NB4 (cell line): ENCODE data around the gene FIS1.

Source experiments
- POLR2A ChIP-seq: IDR thresholded peaks from 2 replicates; pipeline ENCODE4 v1.6.1; 2011; ENCODE audit warnings: mild to moderate bottlenecking; ENCODE audit not compliant: insufficient read length; ENCODE audit errors: extremely low read depth
- TF ChIP-seq, protein P1 (sequence below): IDR thresholded peaks from one replicate; pipeline ENCODE4 v1.5.1; 2012; ENCODE audit warnings: low read depth, low read length

DNA sequence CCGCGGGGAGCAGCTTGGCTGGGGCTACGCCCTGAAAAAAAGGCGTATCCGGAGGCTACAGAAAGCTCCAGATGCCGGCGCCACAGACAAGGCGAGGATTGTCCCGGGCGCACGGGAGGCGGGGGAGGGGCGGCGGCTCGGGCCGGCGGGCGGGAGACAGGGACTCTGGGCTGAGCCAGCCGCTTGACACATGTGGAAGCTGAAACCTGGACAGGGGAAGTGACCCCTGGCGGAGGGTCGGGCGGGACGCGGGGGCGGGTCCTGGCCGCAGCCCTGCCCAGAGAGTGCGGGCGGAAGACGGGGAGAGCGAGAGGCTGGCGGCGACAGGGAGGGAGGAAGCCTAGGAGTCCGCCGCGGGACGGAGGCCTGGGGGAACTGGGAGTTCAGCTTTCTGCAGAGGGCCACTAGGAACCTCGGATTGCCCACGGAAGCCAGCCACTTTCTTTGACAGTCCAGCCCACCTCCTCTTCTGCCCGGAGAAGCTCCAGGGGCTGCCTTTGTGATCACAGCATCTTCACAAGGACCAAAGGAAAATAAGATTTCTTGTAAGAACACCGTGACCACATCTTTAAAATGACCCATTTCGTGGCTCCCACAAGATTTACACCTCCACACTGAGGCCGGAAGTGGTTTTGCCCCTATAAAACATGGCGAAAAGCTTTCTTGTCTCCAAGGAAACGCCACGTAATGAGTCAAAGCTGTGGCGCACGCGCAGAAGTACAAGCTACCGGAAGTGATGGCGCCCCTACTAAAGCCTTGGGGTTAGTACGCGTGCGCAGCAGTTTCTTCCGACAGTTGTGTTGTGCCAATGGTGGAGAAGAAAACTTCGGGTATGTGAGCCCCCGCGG is 27.3 kb downstream of the FIS1 start, which contains the start of the genes PLOD3 and ZNHIT1:
- TF ChIP-seq POLR2A = peak; percentile 69
- TF ChIP-seq, protein P1, sequence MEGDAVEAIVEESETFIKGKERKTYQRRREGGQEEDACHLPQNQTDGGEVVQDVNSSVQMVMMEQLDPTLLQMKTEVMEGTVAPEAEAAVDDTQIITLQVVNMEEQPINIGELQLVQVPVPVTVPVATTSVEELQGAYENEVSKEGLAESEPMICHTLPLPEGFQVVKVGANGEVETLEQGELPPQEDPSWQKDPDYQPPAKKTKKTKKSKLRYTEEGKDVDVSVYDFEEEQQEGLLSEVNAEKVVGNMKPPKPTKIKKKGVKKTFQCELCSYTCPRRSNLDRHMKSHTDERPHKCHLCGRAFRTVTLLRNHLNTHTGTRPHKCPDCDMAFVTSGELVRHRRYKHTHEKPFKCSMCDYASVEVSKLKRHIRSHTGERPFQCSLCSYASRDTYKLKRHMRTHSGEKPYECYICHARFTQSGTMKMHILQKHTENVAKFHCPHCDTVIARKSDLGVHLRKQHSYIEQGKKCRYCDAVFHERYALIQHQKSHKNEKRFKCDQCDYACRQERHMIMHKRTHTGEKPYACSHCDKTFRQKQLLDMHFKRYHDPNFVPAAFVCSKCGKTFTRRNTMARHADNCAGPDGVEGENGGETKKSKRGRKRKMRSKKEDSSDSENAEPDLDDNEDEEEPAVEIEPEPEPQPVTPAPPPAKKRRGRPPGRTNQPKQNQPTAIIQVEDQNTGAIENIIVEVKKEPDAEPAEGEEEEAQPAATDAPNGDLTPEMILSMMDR = no peak
